GM12872 (cell line): Measurements from ENCODE around the gene EHD1.

Source experiments
- CTCF ChIP-seq: IDR thresholded peaks from 3 replicates; pipeline ENCODE4 v1.5.1; 2011; ENCODE audit warnings: low read depth, mild to moderate bottlenecking, low read length, moderate library complexity; ENCODE audit not compliant: insufficient read depth

Gene EHD1

DNA sequence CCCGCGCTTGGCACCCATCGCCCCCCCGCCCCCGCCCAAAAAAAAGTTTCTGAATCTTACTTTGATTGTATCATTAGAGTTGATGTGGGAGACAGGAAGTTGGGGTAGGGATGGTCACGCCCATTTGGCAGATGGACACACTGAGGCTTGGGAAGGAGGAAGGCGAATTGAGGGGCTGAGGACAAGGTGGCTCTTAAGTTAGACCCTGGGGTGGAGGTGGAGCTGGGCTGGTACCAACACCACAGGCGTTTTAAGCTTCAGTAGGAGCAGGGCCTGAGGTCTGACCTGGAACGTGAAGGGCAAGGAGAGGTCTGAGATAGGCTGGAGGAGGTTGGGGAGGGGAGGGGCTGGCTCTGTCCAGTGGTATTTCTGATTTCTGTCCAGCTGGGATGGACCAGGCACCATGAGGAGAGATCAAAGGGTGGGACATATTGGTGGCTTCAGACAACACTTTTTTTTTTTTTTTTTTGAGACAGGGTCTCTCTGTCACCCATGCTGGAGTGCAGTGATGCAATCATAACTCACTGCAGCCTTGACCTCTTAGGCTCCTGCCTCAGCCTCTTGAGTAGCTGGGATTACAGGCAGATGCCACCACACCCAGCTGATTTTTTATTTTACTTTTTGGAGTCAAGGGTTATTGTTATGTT lies 33.2 kb downstream of the EHD1 start:
- no peak for TF ChIP-seq CTCF

- TF ChIP-seq CTCF = peak; percentile 66
These were observed 33.9 kb downstream of the EHD1 start, which contains the start of gene CDC42BPG for GRCh38 chr11:64844330-64845128. Gene CDC42BPG, minus strand, starts transcription at chr11:64844653. Its CDS starts 84 bp downstream, at chr11:64844569.

- no peak for TF ChIP-seq CTCF
These were observed 34.6 kb downstream of the EHD1 start for GRCh38 chr11:64843686-64844329.

GRCh38 chr11:64842851-64843685 lies 35.4 kb downstream of the EHD1 start:
- TF ChIP-seq CTCF = no peak

- TF ChIP-seq CTCF = no peak
These were observed 36.1 kb downstream of the EHD1 start for GRCh38 chr11:64842366-64842759.

DNA sequence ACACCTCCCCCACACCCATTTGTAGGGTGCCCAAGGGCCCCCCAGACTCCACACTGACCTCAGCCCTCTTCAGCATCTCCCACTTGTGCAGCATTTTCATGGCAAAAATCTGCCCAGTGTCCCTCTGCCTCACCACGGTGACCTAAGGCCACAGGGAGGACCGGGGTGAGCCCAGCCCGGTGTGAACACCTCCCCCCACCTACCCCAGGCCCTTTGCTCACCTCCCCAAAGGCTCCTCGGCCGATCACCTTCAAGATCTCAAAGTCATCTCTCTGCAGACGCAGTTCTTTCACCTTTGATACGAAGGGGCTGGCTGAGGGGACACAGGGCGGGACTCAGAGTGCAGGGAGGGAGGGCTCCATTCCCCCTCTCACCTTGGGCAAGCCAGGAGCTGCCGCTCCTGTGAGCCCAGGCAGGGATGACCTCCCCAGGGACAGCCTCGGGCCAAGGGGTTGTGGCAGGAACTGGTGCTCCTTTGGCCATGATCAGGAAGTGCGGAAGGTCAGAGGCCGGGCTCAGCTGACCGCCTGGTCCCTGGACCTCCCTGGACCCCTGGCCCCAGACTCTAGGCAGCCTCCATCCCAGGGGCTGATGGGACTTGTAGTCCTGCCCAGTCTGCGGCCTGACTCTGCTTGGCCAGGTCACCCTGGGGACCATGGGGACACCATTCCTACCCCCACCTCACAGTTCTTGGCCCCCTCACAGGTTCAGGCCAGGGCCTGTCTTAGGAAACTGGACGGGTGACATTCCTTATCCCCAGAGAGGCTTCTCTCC lies 36.6 kb downstream of the EHD1 start:
- TF ChIP-seq CTCF = no peak
